Vagina (tissue), 2 donors: ENCODE results near the gene CCSER2. TPM values are rescaled to one million over a fixed set of nuclear protein-coding genes. Genes with fewer than 3 reads are reported as not detected.

Source experiments
- DNase-seq, 2 donors: peaks; one replicate each; pipeline ENCODE4 v3.0.0-alpha.2; 2017; ENCODE audit errors: extremely low spot score in 2 of 2
- H3K27ac ChIP-seq: fragments of 200-600 bp; sonication (generic); one replicate; pipeline ENCODE4 v1.5.1; 2019
- H3K27me3 ChIP-seq: fragments of 200-600 bp; sonication (generic); one replicate; pipeline ENCODE4 v1.5.1; 2019
- H3K36me3 ChIP-seq, 2 donors: fragments of 200-600 bp; sonication (generic); one replicate each; pipeline ENCODE4 v1.5.1; 2017 to 2019
- H3K4me1 ChIP-seq: fragments of 200-600 bp; sonication (generic); one replicate; pipeline ENCODE4 v1.5.1; 2019
- H3K4me3 ChIP-seq, 2 donors: fragments of 200-600 bp; sonication (generic); 1 replicate in 1 of 2; 2 replicates in 1 of 2; pipeline ENCODE4 v1.5.1; 2016 to 2019
- H3K9me3 ChIP-seq: fragments of 200-600 bp; sonication (generic); one replicate; pipeline ENCODE4 v1.5.1; 2019
- POLR2A ChIP-seq, 2 donors: fragments of 450-650 bp; IDR thresholded peaks; one replicate each; pipeline ENCODE4 v1.6.1; 2017; ENCODE audit warnings: antibody characterized with exemption in 2 of 2, mild to moderate bottlenecking in 2 of 2, moderate library complexity in 2 of 2
- POLR2AphosphoS5 ChIP-seq, 2 donors: sonication (generic); formaldehyde crosslinking; IDR thresholded peaks; one replicate each; pipeline ENCODE4 v1.9.0; 2017; ENCODE audit warnings: antibody characterized with exemption in 2 of 2, mild to moderate bottlenecking in 2 of 2, low read depth in 1 of 2; ENCODE audit not compliant: insufficient read depth in 1 of 2
- intact Hi-C: fragments of 100-400 bp; cut with DNase I; formaldehyde crosslinking; loops from one replicate; pipeline ENCODE4 v1.15.1; 2023
- total RNA-seq: library from RNA; depleted of rRNA; stranded (reverse); fragments of >200 nt; gene quantifications from one replicate; pipeline ENCODE4 v1.2.3, GENCODE V29; 2016
- TF ChIP-seq, protein P1 (sequence below), 3 experiments: fragments of 450-650 bp in 2 of 3; fragments of 200-600 bp in 1 of 3; sonication (generic) in 1 of 3; IDR thresholded peaks; one replicate each; pipeline ENCODE4 v1.5.1; 2017 to 2019; ENCODE audit warnings: antibody characterized with exemption in 3 of 3, mild to moderate bottlenecking in 2 of 3, moderate library complexity in 2 of 3

Gene CCSER2
- total RNA-seq, 1 donor from 2014 or later, result 62.1 TPM

DNA sequence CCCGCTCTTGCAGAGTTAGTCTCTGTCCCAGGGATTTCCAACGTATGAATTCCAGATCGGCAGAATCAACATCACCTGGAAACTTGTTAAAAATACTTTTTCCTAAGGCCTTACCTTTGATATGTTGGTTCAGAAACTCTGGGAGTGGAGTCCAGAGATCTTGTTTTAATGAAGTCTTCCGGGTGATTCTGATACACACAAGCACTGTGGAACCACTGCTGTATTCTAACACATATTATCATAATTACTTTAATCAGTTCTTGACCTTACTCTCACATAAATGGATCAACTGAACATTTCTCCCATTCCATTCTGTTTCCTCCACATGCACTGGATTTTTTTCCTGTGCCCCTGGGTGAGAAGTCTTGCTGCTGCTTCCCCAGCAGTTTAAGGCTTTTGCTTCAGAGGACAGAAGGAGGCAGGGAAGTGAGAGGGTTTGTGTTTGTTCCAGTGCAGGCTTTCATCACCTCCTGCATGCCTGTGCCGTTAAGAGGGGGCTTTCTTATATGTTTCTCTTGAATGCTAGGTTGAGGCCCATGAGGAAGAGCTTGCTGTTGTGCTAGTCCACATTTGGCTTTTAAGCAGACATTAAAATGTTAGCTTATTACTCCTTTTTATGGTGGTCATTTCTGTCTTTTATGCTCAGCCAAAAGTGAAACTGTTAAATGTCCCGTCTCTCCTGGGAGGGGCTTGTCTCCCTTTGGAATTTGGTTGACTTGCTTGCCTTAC lies 32.4 kb downstream of the CCSER2 start:
- Histone ChIP-seq H3K36me3 (no peaks in the 10 kb centered on the region), H3K27me3 (no peaks in the 10 kb centered on the region), H3K27ac (peak overlapping the region; percentile 9), H3K9me3 (no peaks in the 10 kb centered on the region), H3K4me1 (peaks cover 51% of the 10 kb centered on the region), H3K4me3 (peak overlapping the region; percentile 15 to 16)
- TF ChIP-seq, protein P1, sequence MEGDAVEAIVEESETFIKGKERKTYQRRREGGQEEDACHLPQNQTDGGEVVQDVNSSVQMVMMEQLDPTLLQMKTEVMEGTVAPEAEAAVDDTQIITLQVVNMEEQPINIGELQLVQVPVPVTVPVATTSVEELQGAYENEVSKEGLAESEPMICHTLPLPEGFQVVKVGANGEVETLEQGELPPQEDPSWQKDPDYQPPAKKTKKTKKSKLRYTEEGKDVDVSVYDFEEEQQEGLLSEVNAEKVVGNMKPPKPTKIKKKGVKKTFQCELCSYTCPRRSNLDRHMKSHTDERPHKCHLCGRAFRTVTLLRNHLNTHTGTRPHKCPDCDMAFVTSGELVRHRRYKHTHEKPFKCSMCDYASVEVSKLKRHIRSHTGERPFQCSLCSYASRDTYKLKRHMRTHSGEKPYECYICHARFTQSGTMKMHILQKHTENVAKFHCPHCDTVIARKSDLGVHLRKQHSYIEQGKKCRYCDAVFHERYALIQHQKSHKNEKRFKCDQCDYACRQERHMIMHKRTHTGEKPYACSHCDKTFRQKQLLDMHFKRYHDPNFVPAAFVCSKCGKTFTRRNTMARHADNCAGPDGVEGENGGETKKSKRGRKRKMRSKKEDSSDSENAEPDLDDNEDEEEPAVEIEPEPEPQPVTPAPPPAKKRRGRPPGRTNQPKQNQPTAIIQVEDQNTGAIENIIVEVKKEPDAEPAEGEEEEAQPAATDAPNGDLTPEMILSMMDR (IDR thresholded peaks at IDR 0.05), result no peak
- TF ChIP-seq POLR2AphosphoS5 (IDR thresholded peaks at IDR 0.05; ENCODE audit: insufficient read depth in 1 of 2, low read depth in 1 of 2), result no peak
- TF ChIP-seq POLR2A (IDR thresholded peaks at IDR 0.05), result no peak
- DNase-seq, result no peak
- intact Hi-C loops, result no loop called here

DNA sequence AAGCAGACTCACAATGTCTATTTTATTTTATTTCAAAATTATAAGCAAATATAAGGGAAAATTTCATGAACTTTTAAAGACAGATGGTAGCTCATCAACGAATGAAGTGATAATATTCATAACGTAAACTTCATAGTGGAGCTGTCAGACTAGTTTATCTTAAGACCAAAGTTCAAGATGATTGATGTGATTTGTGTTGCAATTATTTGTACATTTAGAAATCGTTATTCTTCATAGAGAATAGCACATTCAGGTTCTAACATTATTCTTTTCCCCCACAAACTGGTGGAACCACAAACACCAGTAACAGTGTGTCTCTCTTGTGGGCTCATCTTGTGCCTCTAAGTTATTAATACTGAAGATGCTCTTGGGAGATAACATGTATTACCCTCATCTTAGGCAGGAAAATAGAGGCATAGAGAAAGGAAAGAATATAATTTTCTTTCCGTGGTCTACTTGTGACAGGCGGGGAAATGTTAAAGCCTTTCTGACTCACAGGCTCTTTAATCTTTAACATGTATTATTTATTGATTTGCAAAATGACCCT lies 37.0 kb downstream of the CCSER2 start:
- Histone ChIP-seq H3K27me3 (no peaks in the 10 kb centered on the region), H3K27ac (no peak overlapping the region), H3K9me3 (no peaks in the 10 kb centered on the region), H3K4me3 (no peak overlapping the region), H3K4me1 (peaks cover 23% of the 10 kb centered on the region), H3K36me3 (no peaks in the 10 kb centered on the region)
- no peak for DNase-seq
- intact Hi-C loops, result no loop called here
- TF ChIP-seq POLR2AphosphoS5 (IDR thresholded peaks at IDR 0.05; ENCODE audit: insufficient read depth in 1 of 2, low read depth in 1 of 2) (no peak), POLR2A (IDR thresholded peaks at IDR 0.05) (no peak)
- TF ChIP-seq, protein P1 (IDR thresholded peaks at IDR 0.05), result no peak

DNA sequence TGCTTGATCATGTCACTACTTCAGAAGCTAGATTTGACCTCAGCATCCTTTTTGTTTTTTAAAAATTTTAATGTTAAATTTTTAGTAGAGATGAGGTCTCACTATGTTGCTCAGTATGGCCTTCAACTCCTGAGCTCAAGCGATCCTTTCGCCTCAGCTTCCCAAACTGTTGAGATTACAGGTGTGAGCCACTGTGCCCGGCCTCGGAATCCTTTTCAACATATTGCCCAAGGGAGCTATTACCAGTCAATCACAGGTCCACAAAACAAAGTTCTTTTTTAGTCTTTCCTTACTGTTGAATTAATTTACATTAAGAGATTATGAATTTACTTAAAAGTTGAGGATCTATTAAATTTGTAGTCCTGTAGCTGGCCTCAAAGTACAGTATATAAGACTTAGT lies 37.7 kb downstream of the CCSER2 start:
- DNase-seq, result no peak
- H3K27ac ChIP-seq, result no peak overlapping the region
- H3K4me1 ChIP-seq, result peaks cover 16% of the 10 kb centered on the region
- no peak overlapping the region for H3K4me3 ChIP-seq
- H3K36me3 ChIP-seq, result no peaks in the 10 kb centered on the region
- H3K27me3 ChIP-seq, result no peaks in the 10 kb centered on the region
- intact Hi-C loops, result no loop called here
- H3K9me3 ChIP-seq, result no peaks in the 10 kb centered on the region
- TF ChIP-seq POLR2AphosphoS5 (IDR thresholded peaks at IDR 0.05; ENCODE audit: insufficient read depth in 1 of 2, low read depth in 1 of 2) (no peak), POLR2A (IDR thresholded peaks at IDR 0.05) (no peak)
- TF ChIP-seq, protein P1 (IDR thresholded peaks at IDR 0.05), result no peak

DNA sequence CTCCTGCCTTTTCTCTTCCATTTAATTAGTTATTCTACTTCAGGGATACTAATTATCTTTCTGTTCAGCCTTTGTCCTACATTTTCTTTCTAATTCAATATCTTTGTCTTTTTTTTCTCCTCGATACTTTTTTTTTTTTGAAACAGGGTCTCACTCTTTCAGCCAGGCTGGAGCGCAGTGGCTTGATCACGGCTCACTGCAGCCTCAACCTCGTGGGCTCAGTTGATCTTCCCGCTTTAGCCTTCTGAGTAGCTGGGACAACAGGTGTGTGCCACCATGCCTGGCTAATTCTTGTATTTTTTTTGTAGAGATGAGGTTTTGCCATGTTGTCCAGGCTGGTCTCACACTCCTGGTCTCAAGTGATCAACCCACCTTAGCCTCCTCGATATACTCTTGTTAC lies 38.9 kb downstream of the CCSER2 start:
- no peaks in the 10 kb centered on the region for H3K9me3 ChIP-seq
- intact Hi-C loops, result no loop called here
- DNase-seq, result no peak
- peaks cover 0 to 8% of the 10 kb centered on the region in 2 donors for H3K36me3 ChIP-seq
- TF ChIP-seq, protein P1 (IDR thresholded peaks at IDR 0.05), result no peak
- TF ChIP-seq POLR2AphosphoS5 (IDR thresholded peaks at IDR 0.05; ENCODE audit: insufficient read depth in 1 of 2, low read depth in 1 of 2), result no peak
- no peak for TF ChIP-seq POLR2A (IDR thresholded peaks at IDR 0.05)
- no peaks in the 10 kb centered on the region for H3K27me3 ChIP-seq
- H3K4me1 ChIP-seq, result peaks cover 4% of the 10 kb centered on the region
- H3K4me3 ChIP-seq, result no peak overlapping the region
- H3K27ac ChIP-seq, result no peak overlapping the region

DNA sequence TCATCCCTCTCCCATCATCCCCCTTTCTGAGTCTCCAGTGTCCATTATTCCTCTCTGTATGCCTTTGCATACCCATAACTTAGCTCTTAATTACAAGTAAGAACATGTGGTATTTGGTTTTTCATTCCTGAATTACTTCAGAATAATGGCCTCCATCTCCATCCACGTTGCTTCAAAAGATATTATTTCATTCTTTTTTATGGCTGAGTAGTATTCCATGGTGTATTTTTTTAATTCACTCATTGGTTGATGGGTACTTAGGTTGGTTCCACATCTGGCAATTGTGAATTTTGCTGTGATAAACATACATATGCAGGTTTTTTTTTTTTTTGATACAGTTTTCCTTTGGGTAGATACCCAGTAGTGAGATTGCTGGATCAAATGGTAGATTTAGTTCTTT lies 40.4 kb downstream of the CCSER2 start:
- Histone ChIP-seq H3K4me1 (no peaks in the 10 kb centered on the region), H3K27ac (no peak overlapping the region), H3K4me3 (no peak overlapping the region), H3K36me3 (peaks cover 0 to 12% of the 10 kb centered on the region in 2 donors), H3K9me3 (no peaks in the 10 kb centered on the region), H3K27me3 (no peaks in the 10 kb centered on the region)
- intact Hi-C loops, result no loop called here
- no peak for DNase-seq
- TF ChIP-seq, protein P1 (IDR thresholded peaks at IDR 0.05), result no peak
- TF ChIP-seq POLR2AphosphoS5 (IDR thresholded peaks at IDR 0.05; ENCODE audit: insufficient read depth in 1 of 2, low read depth in 1 of 2) (no peak), POLR2A (IDR thresholded peaks at IDR 0.05) (no peak)
